H9 (cell line): ENCODE results near the gene IRX5. TPM values are rescaled to one million over a fixed set of nuclear protein-coding genes. Genes with fewer than 3 reads are reported as not detected.

Source experiments
- DNase-seq: peaks from one replicate; pipeline ENCODE4 v3.0.0-alpha.2; 2017
- H2AFZ ChIP-seq: one replicate; pipeline ENCODE4 v1.6.1; 2013; ENCODE audit warnings: mild to moderate bottlenecking, low read length, control low read depth, moderate library complexity
- H2AK5ac ChIP-seq: 2 replicates; pipeline ENCODE4 v1.6.1; 2013; ENCODE audit warnings: low read length, control low read depth, mixed read lengths; ENCODE audit not compliant: insufficient read length
- H2BK120ac ChIP-seq: one replicate; pipeline ENCODE4 v1.6.1; 2013; ENCODE audit warnings: low read depth, mild to moderate bottlenecking, low read length, control low read depth, inconsistent platforms; ENCODE audit not compliant: poor library complexity, severe bottlenecking
- H2BK12ac ChIP-seq: 2 replicates; pipeline ENCODE4 v1.6.1; 2013; ENCODE audit warnings: low read length, control low read depth, mixed read lengths, low read depth; ENCODE audit not compliant: insufficient read length
- H2BK15ac ChIP-seq: 2 replicates; pipeline ENCODE4 v1.6.1; 2013; ENCODE audit warnings: low read depth, low read length, control low read depth
- H2BK20ac ChIP-seq: one replicate; pipeline ENCODE4 v1.6.1; 2013; ENCODE audit warnings: low read depth, mild to moderate bottlenecking, low read length, control low read depth, inconsistent platforms; ENCODE audit not compliant: poor library complexity, severe bottlenecking
- H2BK5ac ChIP-seq: 2 replicates; pipeline ENCODE4 v1.6.1; 2013; ENCODE audit warnings: low read length, control low read depth, mixed read lengths; ENCODE audit not compliant: insufficient read length
- H3K14ac ChIP-seq: 2 replicates; pipeline ENCODE4 v1.6.1; 2013; ENCODE audit warnings: low read length, control low read depth; ENCODE audit not compliant: insufficient read depth
- H3K18ac ChIP-seq: 2 replicates; pipeline ENCODE4 v1.6.1; 2013; ENCODE audit warnings: low read depth, mild to moderate bottlenecking, mixed read lengths, low read length, control low read depth; ENCODE audit not compliant: insufficient read length
- H3K23ac ChIP-seq: 2 replicates; pipeline ENCODE4 v1.6.1; 2013; ENCODE audit warnings: low read length, control low read depth, mixed read lengths, low read depth; ENCODE audit not compliant: insufficient read length
- H3K23me2 ChIP-seq: 2 replicates; pipeline ENCODE4 v1.6.1; 2013; ENCODE audit warnings: low read depth, mild to moderate bottlenecking, mixed read lengths, low read length, control low read depth; ENCODE audit not compliant: insufficient read length, poor library complexity, severe bottlenecking
- H3K27ac ChIP-seq: 2 replicates; pipeline ENCODE4 v1.5.1; 2013; ENCODE audit warnings: low read length, control low read depth, mixed read lengths, low read depth; ENCODE audit not compliant: insufficient read length
- H3K27me3 ChIP-seq: 2 replicates; pipeline ENCODE4 v1.6.1; 2013; ENCODE audit warnings: low read length, control low read depth, inconsistent platforms; ENCODE audit not compliant: insufficient read depth
- H3K4ac ChIP-seq: 2 replicates; pipeline ENCODE4 v1.6.1; 2013; ENCODE audit warnings: low read depth, mild to moderate bottlenecking, control low read depth, inconsistent platforms, low read length, moderate library complexity
- H3K4me1 ChIP-seq: 2 replicates; pipeline ENCODE4 v1.6.1; 2013; ENCODE audit warnings: low read length, control low read depth, inconsistent platforms; ENCODE audit not compliant: insufficient read depth
- H3K4me2 ChIP-seq: 2 replicates; pipeline ENCODE4 v1.6.1; 2013; ENCODE audit warnings: low read length, control low read depth, mixed read lengths; ENCODE audit not compliant: insufficient read length, insufficient read depth
- H3K56ac ChIP-seq: 2 replicates; pipeline ENCODE4 v1.6.1; 2013; ENCODE audit warnings: low read depth, mild to moderate bottlenecking, mixed read lengths, low read length, control low read depth; ENCODE audit not compliant: insufficient read length
- H3K79me1 ChIP-seq: 2 replicates; pipeline ENCODE4 v1.6.1; 2013; ENCODE audit warnings: low read depth, mild to moderate bottlenecking, moderate library complexity, low read length, control low read depth, inconsistent platforms; ENCODE audit not compliant: insufficient read depth, poor library complexity, severe bottlenecking
- H3K79me2 ChIP-seq: 2 replicates; pipeline ENCODE4 v1.6.1; 2013; ENCODE audit warnings: low read length, control low read depth, inconsistent platforms; ENCODE audit not compliant: insufficient read depth
- H3K9ac ChIP-seq: 2 replicates; pipeline ENCODE4 v1.6.1; 2013; ENCODE audit warnings: low read length, control low read depth, mixed read lengths; ENCODE audit not compliant: insufficient read length; ENCODE audit errors: extremely low read depth
- H3K9me3 ChIP-seq: one replicate; pipeline ENCODE4 v1.6.1; 2013; ENCODE audit warnings: low read depth, low read length, inconsistent platforms; ENCODE audit not compliant: control insufficient read depth
- H3T11ph ChIP-seq: one replicate; pipeline ENCODE4 v1.6.1; 2013; ENCODE audit warnings: mild to moderate bottlenecking, low read length, control low read depth, inconsistent platforms
- H4K20me1 ChIP-seq: one replicate; pipeline ENCODE4 v1.6.1; 2013; ENCODE audit not compliant: control insufficient read depth, insufficient read length, insufficient read depth
- H4K5ac ChIP-seq: 2 replicates; pipeline ENCODE4 v1.6.1; 2013; ENCODE audit warnings: low read depth, mild to moderate bottlenecking, mixed read lengths, low read length, control low read depth; ENCODE audit not compliant: insufficient read length
- H4K8ac ChIP-seq: replicated peaks from 2 replicates; pipeline ENCODE4 v1.6.1; 2013; ENCODE audit warnings: low read length, control low read depth, mixed read lengths, low read depth; ENCODE audit not compliant: insufficient read length
- H4K91ac ChIP-seq: 2 replicates; pipeline ENCODE4 v1.6.1; 2013; ENCODE audit warnings: low read depth, mild to moderate bottlenecking, moderate library complexity, mixed read lengths, low read length, control low read depth; ENCODE audit not compliant: insufficient read length
- H3K27ac Mint-ChIP-seq, 3 experiments: 2 replicates in 2 of 3; 3 replicates in 1 of 3; pipeline ENCODE4 v1.8.0; 2020 to 2021; ENCODE audit warnings: mixed read lengths in 3 of 3, mild to moderate bottlenecking in 1 of 3, moderate library complexity in 1 of 3
- H3K27me3 Mint-ChIP-seq: 2 replicates; pipeline ENCODE4 v1.8.0; 2021; ENCODE audit warnings: low read depth, mild to moderate bottlenecking, moderate library complexity, mixed read lengths
- H3K36me3 Mint-ChIP-seq, 3 experiments: 2 replicates in 2 of 3; 3 replicates in 1 of 3; pipeline ENCODE4 v1.8.0; 2020 to 2021; ENCODE audit warnings: low read depth in 3 of 3, mixed read lengths in 3 of 3; ENCODE audit not compliant: insufficient read depth in 1 of 3
- H3K4me1 Mint-ChIP-seq, 2 experiments: 2 replicates each; pipeline ENCODE4 v1.8.0; 2020; ENCODE audit warnings: mixed read lengths in 2 of 2
- H3K4me3 Mint-ChIP-seq, 2 experiments: 2 replicates in 1 of 2; 3 replicates in 1 of 2; pipeline ENCODE4 v1.8.0; 2020 to 2021; ENCODE audit warnings: mild to moderate bottlenecking in 2 of 2, mixed read lengths in 2 of 2, moderate library complexity in 1 of 2
- H3K9me3 Mint-ChIP-seq, 2 experiments: 2 replicates in 1 of 2; 3 replicates in 1 of 2; pipeline ENCODE4 v1.8.0; 2020; ENCODE audit warnings: mild to moderate bottlenecking in 2 of 2, mixed read lengths in 2 of 2, moderate library complexity in 1 of 2
- CTCF ChIP-seq: fragments of 200-600 bp; sonication (generic); conservative IDR thresholded peaks from 3 replicates; pipeline ENCODE4 v1.8.0; 2021; ENCODE audit warnings: antibody characterized with exemption, mild to moderate bottlenecking
- total RNA-seq: library from RNA; stranded (reverse); gene quantifications from 2 replicates; pipeline ENCODE4 v1.2.1, GENCODE V29; 2021

Gene IRX5
- total RNA-seq, 1 experiment from 2014 or later, result 0.59 TPM

- no peak overlapping the region for H3K18ac ChIP-seq
- no peak overlapping the region for H3K27ac ChIP-seq
- no peak for DNase-seq
- H3K4ac ChIP-seq, result no peak overlapping the region
- H2BK5ac ChIP-seq, result no peak overlapping the region
- no peak overlapping the region for H3K4me3 Mint-ChIP-seq
- H2BK20ac ChIP-seq, result no peak overlapping the region
- H3T11ph ChIP-seq, result no peak overlapping the region
- H3K36me3 Mint-ChIP-seq, result no peaks in the 10 kb centered on the region; a peak in 1 of 7 replicates
- H3K27me3 ChIP-seq, result no peaks in the 10 kb centered on the region
- H2BK15ac ChIP-seq, result no peak overlapping the region
- H4K91ac ChIP-seq, result no peak overlapping the region
- no peak overlapping the region for H3K27ac Mint-ChIP-seq
- no peaks in the 10 kb centered on the region for H3K79me2 ChIP-seq
- no peak overlapping the region for H2AFZ ChIP-seq
- H4K8ac ChIP-seq, result no peak overlapping the region
- H2BK12ac ChIP-seq, result no peak overlapping the region
- H3K56ac ChIP-seq, result no peak overlapping the region
- H2BK120ac ChIP-seq, result no peak overlapping the region
- no peaks in the 10 kb centered on the region for H3K23me2 ChIP-seq
- no peak for TF ChIP-seq CTCF
- H2AK5ac ChIP-seq, result no peak overlapping the region
- H3K27me3 Mint-ChIP-seq, result peaks cover 4% of the 10 kb centered on the region; the same call in 1 of the 2 replicates
- H3K4me1 ChIP-seq, result no peaks in the 10 kb centered on the region
- H3K14ac ChIP-seq, result no peak overlapping the region
- H3K9me3 ChIP-seq, result no peaks in the 10 kb centered on the region
- H4K20me1 ChIP-seq, result no peaks in the 10 kb centered on the region
- no peak overlapping the region for H3K23ac ChIP-seq
- H3K4me2 ChIP-seq, result no peak overlapping the region
- H3K9me3 Mint-ChIP-seq, result no peaks in the 10 kb centered on the region; a peak in 1 of 5 replicates
- no peak overlapping the region for H3K9ac ChIP-seq
- no peak overlapping the region for H4K5ac ChIP-seq
- no peaks in the 10 kb centered on the region for H3K79me1 ChIP-seq
- 0 out of 4 replicates have a peak, but pooled peaks cover 0 to 2% of the 10 kb centered on the region in 2 experiments for H3K4me1 Mint-ChIP-seq
Measured at GRCh38 chr16:54968011-54968410, 37.3 kb downstream of the IRX5 start.
